ENCODE results near the gene ANAPC2.

ANAPC2 gene

DNA sequence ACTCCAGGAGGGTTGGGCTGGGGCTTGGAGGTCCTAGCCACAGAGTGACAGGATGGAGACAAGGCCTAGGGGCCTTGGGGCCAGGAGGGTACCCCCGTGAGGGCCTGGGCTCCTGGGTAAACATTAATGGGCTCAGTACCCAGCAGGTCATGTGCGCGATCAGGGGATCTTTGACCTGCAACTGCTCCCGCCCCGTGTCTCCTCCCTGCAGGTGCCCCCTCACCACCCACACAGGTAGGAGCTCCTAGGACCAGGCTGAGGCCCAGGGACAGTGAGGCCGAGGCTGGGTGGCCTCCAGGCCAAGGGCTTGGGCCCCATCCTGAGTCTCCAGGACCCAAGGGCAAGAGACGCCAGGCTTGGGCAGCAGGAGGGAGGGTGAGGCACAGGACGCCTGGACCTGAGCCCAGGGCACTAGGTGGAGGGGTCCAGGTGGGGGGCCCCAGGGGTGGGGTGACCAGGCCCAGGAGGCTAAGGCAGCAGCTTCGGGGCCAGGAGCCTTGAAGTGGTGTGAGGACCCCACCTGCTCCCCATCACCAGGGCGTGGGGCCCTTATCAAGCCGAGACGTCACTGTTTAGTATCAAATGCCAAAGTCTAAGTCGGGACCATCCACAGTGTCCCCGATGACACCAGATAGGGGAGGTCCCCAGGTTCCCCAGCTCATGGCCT lies 42.5 kb upstream of the ANAPC2 start, which contains the start of gene SLC34A3:
Gene SLC34A3 (plus strand): TSS at position 197 of the 667 bp plus-strand sequence. CDS start 802 bp downstream, outside the sequence.
- Histone ChIP-seq H3K9me3 (replicated peaks in 1 of 2; ENCODE audit: control insufficient read depth in 2 of 2, insufficient read depth in 1 of 2, low read depth in 1 of 2, low read length in 2 of 2) (no peaks in the 10 kb centered on the region), H3K36me3 (replicated peaks in 1 of 2; ENCODE audit: control insufficient read depth in 2 of 2, insufficient read depth in 2 of 2, low read length in 2 of 2) (no peaks in the 10 kb centered on the region), H2AFZ (ENCODE audit: low read length) (peak within 1 kb of the TSS; percentile 32), H2BK15ac (ENCODE audit: low read length) (no peak within 1 kb of the TSS), H3K4me2 (ENCODE audit: insufficient read depth, low read length, poor library complexity, severe bottlenecking) (peak within 1 kb of the TSS; percentile 18), H2AK5ac (ENCODE audit: low read depth, low read length) (peak within 1 kb of the TSS; percentile 93), H4K8ac (ENCODE audit: low read depth, low read length) (no peak within 1 kb of the TSS), H3K23ac (ENCODE audit: low read depth, low read length, poor library complexity) (no peak within 1 kb of the TSS), H4K91ac (ENCODE audit: low read depth, low read length, poor library complexity) (no peak within 1 kb of the TSS), H3K18ac (ENCODE audit: low read length) (peak within 1 kb of the TSS; percentile 64), H3K27me3 (ENCODE audit: control insufficient read depth in 3 of 3, insufficient read depth in 3 of 3, low read depth in 1 of 3, low read length in 3 of 3) (peaks cover 0 to 7% (median 0%) of the 10 kb centered on the region in 3 experiments), H3K4me1 (ENCODE audit: control insufficient read depth in 2 of 2, insufficient read depth in 1 of 2, low read depth in 1 of 2, low read length in 2 of 2) (peaks cover 0 to 8% of the 10 kb centered on the region in 2 donors), H3K4me3 (ENCODE audit: low read length in 2 of 2) (no peak within 1 kb of the TSS), H3K79me1 (ENCODE audit: low read depth, low read length) (peaks cover under 1% of the 10 kb centered on the region), H2BK120ac (ENCODE audit: low read depth, low read length) (no peak within 1 kb of the TSS), H3K27ac (replicated peaks; ENCODE audit: low read length) (no peak within 1 kb of the TSS), H2BK12ac (ENCODE audit: low read length) (no peak within 1 kb of the TSS), H3K14ac (ENCODE audit: low read length) (no peak within 1 kb of the TSS), H3K4ac (ENCODE audit: low read length) (no peak within 1 kb of the TSS), H3K9ac (ENCODE audit: low read depth, low read length, poor library complexity) (peak within 1 kb of the TSS; percentile 44), H2BK5ac (ENCODE audit: low read length) (peak within 1 kb of the TSS; percentile 87)
- no CpG with 5 or more reads among the region's 14 CpGs for WGBS, 2 donors (ENCODE audit: extremely low coverage in 2 of 2, insufficient read length in 2 of 2, insufficient replicate concordance in 1 of 2)
- no peak for DNase-seq (ENCODE audit: low spot score)

DNA sequence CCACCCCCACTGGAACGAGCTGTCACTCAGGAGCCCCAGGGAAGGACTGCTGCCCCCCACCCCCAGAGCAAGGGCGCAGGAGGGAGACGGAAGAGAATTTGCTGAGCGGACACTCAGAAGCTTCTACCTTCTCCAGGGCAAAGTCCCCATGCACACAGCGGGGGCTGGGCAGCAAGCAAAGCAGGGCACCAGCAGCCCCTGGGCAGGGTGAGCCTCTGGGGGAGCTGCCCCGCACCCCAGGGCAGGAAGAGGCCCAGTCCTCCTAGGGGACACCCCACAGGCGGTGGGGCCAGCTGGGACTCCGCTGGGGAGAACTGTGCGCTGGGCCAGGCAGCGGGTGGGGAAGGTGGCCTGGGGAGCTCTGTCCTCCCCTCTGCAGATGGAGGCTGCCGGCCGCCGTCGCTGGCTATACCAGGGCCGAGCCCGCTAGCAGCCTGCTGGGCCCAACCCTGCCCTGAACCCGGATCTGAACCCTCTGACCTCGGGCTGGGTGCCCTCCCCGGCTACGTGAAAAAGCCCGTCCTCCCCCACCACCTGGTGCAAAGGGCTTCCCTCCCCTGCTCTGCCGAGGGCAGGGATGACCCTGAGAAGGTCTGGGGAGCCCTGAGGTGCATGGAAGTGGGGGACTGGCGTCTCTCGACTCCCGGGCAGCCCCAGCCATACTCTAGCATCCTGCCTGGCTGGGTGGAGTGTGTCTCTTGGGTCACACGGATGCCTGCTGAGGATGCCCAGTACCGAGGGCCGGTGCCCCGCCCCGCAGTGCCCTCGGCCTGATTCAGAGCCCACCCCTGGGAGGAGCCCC lies 41.7 kb upstream of the ANAPC2 start:
- H3K23ac ChIP-seq (ENCODE audit: low read depth, low read length, poor library complexity) = no peak overlapping the region
- peak overlapping the region; percentile 93 for H2AK5ac ChIP-seq (ENCODE audit: low read depth, low read length)
- H3K36me3 ChIP-seq (replicated peaks in 1 of 2; ENCODE audit: control insufficient read depth in 2 of 2, insufficient read depth in 2 of 2, low read length in 2 of 2) = no peaks in the 10 kb centered on the region
- no peak overlapping the region for H3K27ac ChIP-seq (replicated peaks; ENCODE audit: low read length)
- H3K4me1 ChIP-seq (ENCODE audit: control insufficient read depth in 2 of 2, insufficient read depth in 1 of 2, low read depth in 1 of 2, low read length in 2 of 2) = peaks cover 0 to 9% of the 10 kb centered on the region in 2 donors
- H2BK5ac ChIP-seq (ENCODE audit: low read length) = peak overlapping the region; percentile 87
- no peak overlapping the region for H4K8ac ChIP-seq (ENCODE audit: low read depth, low read length)
- H3K4ac ChIP-seq (ENCODE audit: low read length) = no peak overlapping the region
- H3K18ac ChIP-seq (ENCODE audit: low read length) = peak overlapping the region; percentile 38
- H3K27me3 ChIP-seq (ENCODE audit: control insufficient read depth in 3 of 3, insufficient read depth in 3 of 3, low read depth in 1 of 3, low read length in 3 of 3) = peaks cover 0 to 7% (median 0%) of the 10 kb centered on the region in 3 experiments
- WGBS, 2 donors (ENCODE audit: extremely low coverage in 2 of 2, insufficient read length in 2 of 2, insufficient replicate concordance in 1 of 2) = no CpG with 5 or more reads among the region's 31 CpGs
- H4K91ac ChIP-seq (ENCODE audit: low read depth, low read length, poor library complexity) = no peak overlapping the region
- DNase-seq (ENCODE audit: low spot score) = no peak
- no peak overlapping the region for H2BK120ac ChIP-seq (ENCODE audit: low read depth, low read length)
- no peak overlapping the region for H2BK15ac ChIP-seq (ENCODE audit: low read length)
- H3K9ac ChIP-seq (ENCODE audit: low read depth, low read length, poor library complexity) = peak overlapping the region; percentile 44
- H3K14ac ChIP-seq (ENCODE audit: low read length) = no peak overlapping the region
- no peaks in the 10 kb centered on the region for H3K9me3 ChIP-seq (replicated peaks in 1 of 2; ENCODE audit: control insufficient read depth in 2 of 2, insufficient read depth in 1 of 2, low read depth in 1 of 2, low read length in 2 of 2)
- no peak overlapping the region for H3K4me3 ChIP-seq (ENCODE audit: low read length in 2 of 2)
- peak overlapping the region; percentile 18 for H3K4me2 ChIP-seq (ENCODE audit: insufficient read depth, low read length, poor library complexity, severe bottlenecking)
- H2BK12ac ChIP-seq (ENCODE audit: low read length) = no peak overlapping the region
- H2AFZ ChIP-seq (ENCODE audit: low read length) = peak overlapping the region; percentile 32
- no peaks in the 10 kb centered on the region for H3K79me1 ChIP-seq (ENCODE audit: low read depth, low read length)

GRCh38 chr9:137228968-137229896 lies 40.9 kb upstream of the ANAPC2 start:
- no peaks in the 10 kb centered on the region for H3K79me1 ChIP-seq (ENCODE audit: low read depth, low read length)
- no CpG with 5 or more reads among the region's 27 CpGs for WGBS, 2 donors (ENCODE audit: extremely low coverage in 2 of 2, insufficient read length in 2 of 2, insufficient replicate concordance in 1 of 2)
- peak overlapping the region; percentile 38 for H3K18ac ChIP-seq (ENCODE audit: low read length)
- H3K4ac ChIP-seq (ENCODE audit: low read length) = peak overlapping the region; percentile 23
- peak overlapping the region; percentile 11 for H3K4me2 ChIP-seq (ENCODE audit: insufficient read depth, low read length, poor library complexity, severe bottlenecking)
- H3K23ac ChIP-seq (ENCODE audit: low read depth, low read length, poor library complexity) = peak overlapping the region; percentile 93
- H2BK5ac ChIP-seq (ENCODE audit: low read length) = no peak overlapping the region
- no peaks in the 10 kb centered on the region for H3K9me3 ChIP-seq (replicated peaks in 1 of 2; ENCODE audit: control insufficient read depth in 2 of 2, insufficient read depth in 1 of 2, low read depth in 1 of 2, low read length in 2 of 2)
- H3K27me3 ChIP-seq (ENCODE audit: control insufficient read depth in 3 of 3, insufficient read depth in 3 of 3, low read depth in 1 of 3, low read length in 3 of 3) = peaks cover 0 to 7% (median 0%) of the 10 kb centered on the region in 3 experiments
- H3K36me3 ChIP-seq (replicated peaks in 1 of 2; ENCODE audit: control insufficient read depth in 2 of 2, insufficient read depth in 2 of 2, low read length in 2 of 2) = no peaks in the 10 kb centered on the region
- DNase-seq (ENCODE audit: low spot score) = no peak
- H3K9ac ChIP-seq (ENCODE audit: low read depth, low read length, poor library complexity) = peak overlapping the region; percentile 21
- H2AK5ac ChIP-seq (ENCODE audit: low read depth, low read length) = no peak overlapping the region
- H2BK12ac ChIP-seq (ENCODE audit: low read length) = no peak overlapping the region
- no peak overlapping the region for H2BK120ac ChIP-seq (ENCODE audit: low read depth, low read length)
- peak overlapping the region; percentile 32 for H2AFZ ChIP-seq (ENCODE audit: low read length)
- H3K27ac ChIP-seq (replicated peaks; ENCODE audit: low read length) = no peak overlapping the region
- H2BK15ac ChIP-seq (ENCODE audit: low read length) = no peak overlapping the region
- H3K14ac ChIP-seq (ENCODE audit: low read length) = no peak overlapping the region
- H3K4me1 ChIP-seq (ENCODE audit: control insufficient read depth in 2 of 2, insufficient read depth in 1 of 2, low read depth in 1 of 2, low read length in 2 of 2) = peaks cover 0 to 9% of the 10 kb centered on the region in 2 donors
- no peak overlapping the region for H4K91ac ChIP-seq (ENCODE audit: low read depth, low read length, poor library complexity)
- H4K8ac ChIP-seq (ENCODE audit: low read depth, low read length) = no peak overlapping the region
- peak overlapping the region in 1 of 2 donors; percentile 21 for H3K4me3 ChIP-seq (ENCODE audit: low read length in 2 of 2)

Measured in neuronal stem cell (in vitro differentiated cells).